Measurements from ENCODE around the gene RAX.

Gene RAX

DNA sequence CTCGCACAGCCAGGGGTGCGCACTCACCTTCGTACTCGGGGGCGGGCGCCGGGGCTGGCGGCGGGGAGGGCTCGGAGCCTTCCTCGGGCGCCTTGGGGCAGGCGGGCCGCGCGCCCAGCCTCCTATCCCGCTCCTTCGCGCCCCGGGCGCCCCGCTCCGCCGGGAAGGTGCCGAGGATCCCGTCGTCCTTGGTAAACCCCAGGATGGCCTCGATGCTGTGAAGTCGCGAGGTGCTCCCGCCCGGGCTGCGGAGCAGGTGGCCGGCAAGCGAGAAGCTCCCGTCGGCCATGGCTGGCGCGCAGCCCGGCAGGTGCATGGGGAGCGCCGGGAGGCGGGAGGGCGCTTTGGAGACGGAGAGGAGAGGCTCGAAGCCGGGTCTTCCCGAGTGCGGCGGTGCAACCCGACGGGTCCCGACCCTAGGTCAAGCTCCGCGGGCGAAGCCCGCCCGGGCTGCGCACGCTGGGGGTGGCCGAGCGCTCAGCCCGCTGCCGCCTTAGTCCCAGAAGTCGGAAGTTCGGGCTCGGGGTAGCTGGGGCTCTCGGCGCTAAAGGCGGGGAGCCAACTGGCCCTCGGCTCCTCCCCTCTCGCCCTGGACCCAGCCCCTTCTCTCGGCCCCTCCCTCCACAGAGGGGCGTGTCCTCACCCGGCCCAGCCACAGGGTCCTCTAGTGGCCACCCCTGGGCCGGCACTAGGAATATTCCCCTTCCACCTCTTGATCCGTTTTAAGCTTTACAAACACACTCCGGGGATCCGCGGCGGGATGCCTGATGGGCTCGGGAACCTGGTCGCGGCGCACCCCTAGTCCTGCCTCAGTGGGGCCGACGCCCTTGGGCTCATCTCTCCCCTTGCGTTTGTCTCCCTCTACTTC is at the start of gene RAX:
TSS of gene RAX (minus strand) at position 564 of the 868 bp plus-strand sequence. CDS start at position 316, 248 bp downstream.
- no peak for DNase-seq (ENCODE audit: low spot score)

DNA sequence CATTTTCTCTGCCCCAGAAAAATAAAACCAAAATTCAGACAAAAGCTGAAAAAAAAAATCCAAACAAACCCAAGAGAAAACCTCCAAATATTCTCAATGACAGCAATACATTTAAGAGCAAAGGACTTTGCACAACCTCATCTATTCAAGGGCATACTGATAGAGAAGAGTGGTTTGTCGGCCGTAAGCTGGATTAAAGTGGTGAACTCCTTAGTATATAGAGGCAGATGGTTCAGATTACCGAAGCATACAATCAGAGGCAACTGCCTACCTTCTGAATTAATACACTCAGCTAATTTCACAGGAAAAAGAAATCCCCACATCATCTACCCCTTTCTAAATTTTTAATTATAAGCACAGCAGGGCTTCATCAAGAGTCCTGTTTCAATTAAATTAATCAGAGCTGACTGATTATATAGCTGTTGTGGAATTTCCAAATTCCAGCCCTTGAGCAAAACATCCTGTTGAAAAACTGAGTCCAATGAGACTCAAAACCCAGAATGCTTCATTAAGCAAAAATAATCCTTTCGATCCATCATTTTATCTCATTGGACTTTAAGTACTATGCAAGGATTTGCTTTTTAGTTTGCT is 45.3 kb upstream of the RAX start, which contains the start of gene CPLX4:
TSS of gene CPLX4 (minus strand) at position 190 of the 591 bp plus-strand sequence. CDS start at position 3, 187 bp downstream.
- no peak for DNase-seq (ENCODE audit: low spot score)

DNA sequence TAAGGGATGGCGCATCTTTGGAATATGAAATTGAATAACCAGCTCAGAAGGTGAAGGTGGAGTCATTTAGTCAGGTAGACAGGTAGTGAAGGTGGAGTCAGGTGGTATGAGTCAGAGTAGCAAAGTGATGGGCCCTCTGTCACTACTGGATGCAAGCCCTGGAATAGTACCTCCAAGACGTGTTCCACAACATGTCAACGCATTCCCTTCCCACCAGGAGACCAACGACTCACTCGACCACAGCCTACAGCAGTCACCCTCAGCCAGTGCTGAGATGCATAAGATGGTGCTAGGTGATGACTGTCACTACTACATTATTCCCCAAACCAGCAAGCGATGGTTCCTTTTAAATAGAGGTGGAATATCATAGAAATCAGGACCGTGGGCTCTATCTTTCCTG is 38.4 kb upstream of the RAX start:
- DNase-seq (ENCODE audit: low spot score), result no peak

DNA sequence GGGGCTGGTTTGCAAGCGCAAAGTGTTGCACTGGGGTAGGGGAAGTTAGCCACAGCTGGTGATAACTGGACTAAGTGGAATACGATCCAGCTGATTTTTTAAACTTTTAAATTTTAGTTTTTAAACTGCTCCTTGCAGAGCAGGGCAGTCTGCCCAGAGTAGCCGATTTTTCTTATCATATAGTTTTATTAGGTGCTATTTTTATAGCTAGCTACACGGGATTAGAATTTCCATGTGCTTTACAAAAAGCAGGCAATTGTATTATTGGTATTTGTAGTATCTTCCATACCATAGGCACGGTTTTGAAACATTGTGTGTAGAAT is 35.6 kb upstream of the RAX start:
- no peak for DNase-seq (ENCODE audit: low spot score)

DNA sequence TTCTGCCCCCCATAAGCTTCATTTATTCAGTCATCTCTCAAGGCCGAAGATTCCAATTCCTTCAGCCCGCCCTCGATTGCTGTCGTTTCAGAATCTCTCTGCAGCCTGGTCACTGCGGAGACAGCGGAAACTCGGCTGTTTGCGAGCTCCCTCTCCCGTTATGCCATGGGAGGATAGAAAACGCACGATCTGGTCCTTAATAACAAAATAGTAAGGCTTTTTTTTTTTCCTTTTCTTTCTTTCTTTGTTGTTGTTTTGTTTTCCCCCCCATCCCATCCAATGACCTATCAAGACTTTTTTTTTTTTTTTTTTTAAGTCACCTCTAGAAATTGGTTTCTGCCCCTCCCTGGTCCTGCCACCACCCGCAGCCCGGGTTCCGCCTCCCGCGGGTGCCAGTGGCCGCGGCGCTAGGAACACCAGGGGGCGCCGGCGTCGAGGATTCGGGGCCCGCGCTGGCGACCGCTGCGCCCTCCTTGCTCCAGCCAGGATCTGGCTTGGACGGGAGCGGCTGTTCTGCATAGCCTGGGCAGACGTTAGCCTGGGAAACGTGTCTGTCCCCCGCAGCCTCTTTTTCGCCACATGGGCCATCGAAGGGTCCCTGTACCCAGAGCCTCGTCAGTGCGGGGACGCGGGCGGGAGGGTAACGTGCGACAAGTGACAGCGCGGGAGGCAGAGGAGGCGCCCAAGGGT is 35.1 kb upstream of the RAX start:
- DNase-seq (ENCODE audit: low spot score), result peak; percentile 25

DNA sequence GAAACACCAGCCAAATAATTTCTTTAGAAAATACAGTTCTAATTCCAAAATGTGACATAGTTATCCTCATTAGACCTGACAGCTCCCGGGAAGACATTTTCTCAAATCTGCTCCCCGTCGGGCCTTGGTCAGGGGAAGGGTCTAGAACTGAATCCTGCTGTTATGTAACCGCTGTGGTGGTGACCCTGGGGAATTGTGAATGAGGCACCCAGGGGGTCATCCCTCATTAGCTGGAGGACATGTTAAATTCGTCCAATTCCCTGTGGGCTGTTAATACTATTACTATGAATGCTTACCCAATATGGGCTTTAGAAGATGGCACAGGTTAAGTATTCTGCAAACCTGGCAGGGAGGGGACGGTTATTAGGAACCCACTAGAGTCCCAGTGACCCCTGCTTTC is 33.4 kb upstream of the RAX start:
- DNase-seq (ENCODE audit: low spot score), result no peak

DNA sequence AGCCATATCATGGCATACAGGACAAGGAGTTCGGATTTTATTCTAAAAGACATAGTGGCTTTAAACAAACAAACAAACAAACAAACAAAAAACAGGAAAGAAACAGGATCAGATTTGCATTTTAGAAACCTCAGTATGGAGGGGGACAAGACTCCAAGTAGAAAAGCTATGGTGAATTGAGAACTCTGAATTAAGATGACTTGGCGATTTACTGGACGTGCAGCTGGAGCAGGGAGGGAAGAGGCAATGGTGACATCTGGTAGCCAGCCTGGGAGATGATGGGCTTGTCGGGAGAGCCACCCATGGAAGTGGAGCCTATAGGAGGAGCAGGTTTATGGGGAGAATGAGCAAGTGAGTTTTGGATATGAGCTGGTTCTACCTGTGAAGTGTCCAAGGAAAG is 32.0 kb upstream of the RAX start:
- no peak for DNase-seq (ENCODE audit: low spot score)

DNA sequence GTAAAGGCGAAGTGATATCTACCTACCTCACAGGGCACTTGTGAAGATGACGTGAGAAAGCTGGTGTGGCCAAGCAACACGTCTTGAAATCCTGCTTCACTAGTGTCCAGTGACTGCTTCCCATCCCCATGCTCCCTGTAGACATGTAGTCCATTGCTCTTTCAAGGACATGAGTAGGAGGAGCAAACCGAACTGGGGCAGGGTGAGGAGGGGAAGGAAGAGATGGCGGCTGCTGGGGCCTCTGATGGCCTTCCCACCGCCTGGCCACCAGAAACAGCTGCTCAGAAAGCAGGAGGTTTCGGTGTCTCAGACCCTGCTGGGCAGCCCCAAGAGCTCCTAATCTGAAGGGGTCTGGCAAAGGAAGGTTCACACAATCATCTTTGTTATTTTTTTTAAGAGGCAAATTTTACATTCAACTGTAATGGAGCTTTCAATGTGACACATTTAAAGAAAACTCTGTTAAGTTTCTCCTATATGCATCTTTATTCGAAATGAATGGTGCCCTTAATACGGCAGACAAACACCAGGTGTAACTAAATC is 30.5 kb upstream of the RAX start:
- no peak for DNase-seq (ENCODE audit: low spot score)

DNA sequence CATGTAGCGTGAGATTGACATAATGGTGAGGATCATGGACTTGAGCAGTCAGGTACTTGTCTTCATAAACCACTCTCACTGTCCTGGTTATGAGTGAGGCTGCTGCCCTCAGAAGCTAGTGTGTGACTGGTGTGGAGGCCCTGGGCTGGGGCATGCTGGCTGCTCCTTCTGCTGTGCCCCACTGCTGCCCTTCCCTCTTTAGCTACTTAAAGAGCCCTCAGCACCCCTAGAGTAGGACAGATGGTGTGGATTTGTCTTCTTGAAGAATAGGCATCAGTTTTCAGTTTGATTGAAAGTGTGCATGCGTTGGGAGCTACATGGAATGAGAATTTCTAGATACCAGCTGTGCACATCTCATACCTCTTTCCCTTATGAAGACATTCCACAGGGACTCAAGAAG is 29.8 kb upstream of the RAX start:
- DNase-seq (ENCODE audit: low spot score), result no peak

DNA sequence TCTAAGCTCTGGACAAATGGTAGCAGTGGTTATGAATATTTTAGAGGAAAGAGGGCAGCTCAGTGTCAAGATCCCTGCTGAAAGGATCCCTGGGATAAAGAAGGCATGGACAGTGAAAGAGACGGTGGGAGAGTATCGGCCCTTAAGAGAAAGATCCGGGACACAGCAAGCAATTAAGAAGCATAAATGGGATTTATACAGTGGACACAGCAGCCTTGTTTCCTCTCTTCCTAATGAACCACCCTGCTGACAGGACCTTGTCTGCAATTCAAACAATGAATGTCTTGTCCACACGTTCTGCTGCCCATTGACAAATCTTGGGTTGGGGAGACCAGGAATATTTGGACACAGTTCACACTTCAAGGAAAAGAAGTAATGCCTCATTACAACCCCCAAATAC is 28.7 kb upstream of the RAX start:
- DNase-seq (ENCODE audit: low spot score), result no peak

DNA sequence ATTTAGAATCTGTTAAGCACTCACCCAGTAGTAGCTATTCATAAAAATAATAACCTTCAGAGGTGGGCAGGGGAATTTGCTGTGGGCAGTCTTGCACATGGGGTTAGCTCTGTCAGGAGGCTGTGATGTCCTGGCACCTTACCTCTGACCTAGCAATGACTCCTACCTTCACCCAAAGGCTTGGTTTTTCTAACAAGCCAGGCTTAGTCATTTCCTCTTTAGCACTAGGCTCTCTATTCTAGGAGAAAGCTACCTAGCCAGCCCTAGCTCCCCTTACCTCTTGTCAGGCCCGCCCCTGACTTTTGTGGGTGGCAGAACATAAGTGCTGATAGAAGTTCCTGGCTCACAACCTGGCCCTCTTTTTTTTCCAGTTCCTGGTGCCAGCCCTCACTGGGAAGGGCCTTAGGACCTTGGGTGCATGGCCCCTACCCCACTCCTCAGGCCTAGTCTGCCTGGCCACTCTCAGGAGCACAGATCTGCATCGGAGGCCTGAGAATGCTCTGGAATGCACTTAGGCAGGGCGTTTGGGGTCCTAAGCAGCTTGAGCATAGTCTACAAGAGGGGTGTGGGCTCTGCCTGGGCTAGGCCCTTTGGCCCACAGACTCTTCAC is 27.5 kb upstream of the RAX start:
- no peak for DNase-seq (ENCODE audit: low spot score)

DNA sequence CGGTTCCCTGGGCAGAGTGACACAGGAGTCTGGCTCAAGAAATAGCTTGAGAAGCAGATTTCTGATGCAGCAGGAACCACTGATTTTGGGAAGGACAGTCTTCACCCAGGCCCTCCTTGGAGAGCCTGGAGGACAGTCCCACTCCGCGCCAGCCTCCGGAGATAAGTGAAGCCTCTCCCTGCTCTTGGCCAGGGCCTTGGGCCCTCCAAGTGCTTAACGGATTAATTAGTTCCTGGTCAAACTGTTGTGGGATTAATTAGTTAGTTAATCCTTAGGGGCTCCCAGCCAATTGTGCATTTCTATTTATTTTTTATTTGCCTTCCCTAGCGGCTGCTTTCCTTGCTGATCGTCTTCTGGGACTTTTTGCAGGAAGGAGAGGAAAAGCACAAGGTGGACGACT is 25.6 kb upstream of the RAX start:
- DNase-seq (ENCODE audit: low spot score), result no peak

DNA sequence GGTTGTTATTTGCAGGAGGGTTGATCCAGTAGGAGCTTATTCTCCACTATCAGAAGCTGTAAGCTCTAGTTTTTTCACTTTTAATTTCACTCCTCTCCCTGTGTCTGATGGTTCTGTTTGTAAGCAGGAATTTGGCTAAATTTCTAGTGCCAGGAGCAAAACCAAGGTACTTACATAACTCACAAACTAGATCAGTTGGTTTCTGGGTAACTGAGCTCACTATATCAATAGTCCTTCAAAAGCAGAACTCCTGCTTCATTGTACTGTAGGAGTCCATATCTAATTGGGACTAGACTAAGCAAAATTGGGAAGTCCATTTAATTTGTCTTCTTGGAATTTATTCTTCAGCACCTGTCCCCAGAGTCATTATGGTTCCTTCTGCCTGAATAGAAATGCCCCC is 20.1 kb upstream of the RAX start:
- DNase-seq (ENCODE audit: low spot score), result no peak

DNA sequence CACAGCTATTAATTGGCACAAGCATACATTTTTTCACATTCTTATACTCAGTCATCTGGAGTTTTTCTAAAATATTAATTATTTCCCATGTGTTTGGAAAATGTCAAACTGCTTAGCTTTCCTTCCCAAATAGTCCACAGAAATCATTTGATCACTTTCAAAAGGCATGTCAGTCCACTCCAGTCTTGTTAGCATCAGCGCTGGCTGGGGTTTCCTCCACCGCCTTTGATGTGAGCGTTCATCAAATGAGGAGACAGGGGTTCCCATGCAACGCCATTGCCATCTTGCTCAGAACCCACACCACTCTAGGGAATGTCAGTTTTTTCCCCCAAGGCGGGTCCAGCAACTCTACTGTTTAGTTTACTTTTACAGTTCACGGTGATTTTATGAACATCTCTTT is 13.1 kb upstream of the RAX start:
- no peak for DNase-seq (ENCODE audit: low spot score)

DNA sequence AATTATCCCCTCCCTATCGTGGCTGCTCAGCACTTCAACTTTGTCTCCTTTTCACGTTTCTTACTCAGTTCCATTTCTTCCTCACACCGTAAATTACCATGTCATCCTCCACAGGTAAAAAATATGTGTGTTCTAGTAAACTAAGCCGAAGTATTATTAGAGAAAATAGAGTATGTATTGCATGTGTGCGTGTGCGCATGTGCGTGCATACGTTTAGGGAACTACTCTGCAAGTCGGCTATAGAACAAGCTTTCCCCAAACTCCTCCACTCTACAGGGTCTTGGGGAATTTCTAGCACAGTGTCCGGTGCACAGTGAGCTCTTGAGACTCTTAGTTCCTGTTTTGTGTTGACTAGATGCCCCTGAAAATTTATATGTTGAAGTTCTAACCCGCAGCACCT is 9.1 kb upstream of the RAX start:
- DNase-seq (ENCODE audit: low spot score), result no peak

DNA sequence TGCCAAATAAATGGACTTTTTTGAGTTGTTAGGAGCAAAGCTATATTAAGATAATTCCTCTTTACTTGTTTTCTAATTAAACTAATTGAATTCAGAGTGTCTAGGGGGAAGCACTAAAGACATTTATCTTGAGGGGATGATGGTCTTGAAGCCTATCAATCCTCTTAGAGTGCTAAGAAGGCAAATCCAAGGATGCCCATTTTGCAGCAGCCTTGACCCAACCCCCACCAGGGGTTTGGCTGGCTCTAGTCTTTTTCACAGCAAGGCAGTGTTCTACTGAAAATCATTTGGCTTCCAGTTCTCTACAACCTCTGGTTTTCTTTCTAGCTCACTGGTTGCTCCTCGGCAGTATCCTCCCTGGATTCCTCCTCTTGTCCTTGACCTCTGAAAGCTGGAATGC is 6.5 kb upstream of the RAX start:
- no peak for DNase-seq (ENCODE audit: low spot score)

DNA sequence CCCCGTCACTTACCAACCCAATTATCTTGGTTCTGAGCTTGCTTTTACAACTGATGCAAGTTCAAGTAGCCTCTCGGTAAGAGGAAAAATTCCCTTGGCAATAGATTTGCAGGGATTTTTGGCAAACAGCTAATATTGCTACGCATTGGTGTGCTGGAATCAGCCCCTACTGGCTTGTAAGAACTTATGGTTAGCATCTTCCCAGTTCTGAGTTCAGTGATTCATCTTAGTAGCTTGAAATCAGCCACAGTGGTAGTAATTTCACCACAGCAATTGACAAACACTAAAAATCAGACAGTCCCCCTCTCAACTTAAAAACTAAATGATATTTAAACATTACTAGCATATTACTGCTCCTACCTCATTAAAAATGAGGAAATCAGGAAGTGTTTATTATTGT is 5.9 kb upstream of the RAX start:
- DNase-seq (ENCODE audit: low spot score), result no peak

DNA sequence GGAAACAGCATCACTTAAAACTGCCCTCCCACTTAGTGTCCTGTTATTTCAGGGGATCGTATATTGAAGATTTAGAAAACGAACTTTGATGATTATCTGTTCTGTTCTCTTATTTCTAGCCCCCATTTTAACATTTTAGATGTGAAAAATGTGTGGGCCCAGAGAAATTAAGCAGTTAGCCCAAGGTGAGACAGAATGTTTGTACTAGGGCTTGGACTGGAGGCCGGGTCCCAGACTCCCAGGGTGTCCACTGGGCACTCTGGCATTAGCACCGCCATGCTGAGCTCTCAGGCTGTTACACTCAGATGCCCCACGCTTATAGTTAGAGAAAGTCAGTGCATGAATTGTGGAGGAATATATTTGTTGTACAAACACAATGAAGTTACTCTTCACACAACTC is 5.5 kb upstream of the RAX start:
- no peak for DNase-seq (ENCODE audit: low spot score)

DNA sequence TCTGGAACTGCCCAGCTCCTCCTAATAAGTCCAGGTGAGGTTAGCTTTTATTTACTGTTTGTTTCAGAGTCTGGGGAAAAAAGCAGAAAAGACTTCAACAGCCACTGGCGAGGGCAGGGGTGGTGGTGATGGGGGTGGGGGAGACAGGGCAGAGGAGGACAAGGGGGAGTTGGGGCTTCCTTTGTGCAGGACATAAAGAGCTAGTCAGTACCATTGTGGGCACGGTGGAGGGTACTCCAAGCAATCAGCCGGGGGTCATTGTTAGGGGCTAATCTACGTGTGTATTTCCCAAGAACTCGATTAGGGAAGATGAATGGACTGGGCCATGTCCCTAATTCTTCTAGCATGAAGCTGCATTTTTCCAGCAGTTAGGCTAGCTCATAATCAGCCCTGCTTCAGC is 2.8 kb upstream of the RAX start:
- DNase-seq (ENCODE audit: low spot score), result no peak

DNA sequence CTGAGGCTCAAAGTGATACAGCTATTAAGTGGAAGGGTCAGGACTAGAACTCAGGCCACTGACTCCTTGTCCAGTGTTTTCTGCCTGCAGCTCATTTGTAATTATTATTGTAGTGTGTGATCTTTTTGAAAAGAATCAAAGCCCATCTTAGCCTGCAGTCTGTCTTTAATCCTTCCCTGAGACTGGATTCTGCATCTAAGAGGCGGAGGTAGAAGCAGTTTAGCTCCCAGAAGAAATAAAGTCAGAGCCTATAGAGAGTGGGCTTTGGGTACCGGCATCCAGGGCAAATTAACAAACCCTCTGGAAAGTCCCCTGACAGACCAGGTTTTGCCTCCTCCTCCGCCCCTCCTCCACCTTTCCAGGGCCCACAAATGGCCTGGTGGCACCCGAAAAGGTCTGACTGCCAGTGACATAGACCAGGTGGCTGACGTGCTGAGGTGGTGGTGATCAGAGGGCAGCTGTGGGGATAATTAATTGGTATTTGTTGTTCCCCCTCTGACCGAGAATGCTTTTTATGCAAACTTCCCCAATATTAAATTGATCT is 2.2 kb upstream of the RAX start:
- DNase-seq (ENCODE audit: low spot score), result no peak

DNA sequence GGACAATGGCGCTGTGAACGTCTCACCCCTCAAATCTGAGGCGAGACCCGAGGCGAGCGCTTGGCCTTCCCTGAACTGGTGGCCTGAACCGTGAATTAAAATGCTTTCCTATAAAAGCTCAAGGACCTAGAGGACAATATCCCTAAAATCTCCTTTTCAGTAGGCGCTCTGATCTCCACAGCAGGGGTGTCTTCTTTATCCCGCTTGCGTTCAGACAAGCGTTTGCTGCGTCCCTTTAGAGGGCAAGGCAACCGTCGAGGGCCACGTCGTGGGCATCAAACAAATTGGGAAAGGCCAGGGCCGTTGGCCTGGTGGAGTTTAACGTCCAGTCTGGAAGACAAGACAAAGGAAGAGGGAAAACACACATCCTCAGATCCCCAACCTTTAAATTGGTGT is 1.3 kb upstream of the RAX start:
- DNase-seq (ENCODE audit: low spot score), result no peak
